Subcutaneous abdominal adipose tissue (tissue), 5 donors: Measurements from ENCODE around the gene RBM47.
"Not testable (repeated sequence)": the region's sequence is repeated elsewhere in the genome, so short reads cannot be mapped to it uniquely, and the experiment has no call there.

Experiments used
- H3K27ac ChIP-seq: one replicate; pipeline ENCODE4 v1.7.0; 2013; ENCODE audit warnings: low read depth, mild to moderate bottlenecking, inconsistent platforms, low read length, moderate library complexity
- H3K27me3 ChIP-seq, 5 donors: one replicate each; pipeline ENCODE4 v1.7.0; 2013; ENCODE audit warnings: low read length in 5 of 5, inconsistent platforms in 1 of 5; ENCODE audit not compliant: control insufficient read depth in 5 of 5, insufficient read depth in 4 of 5
- H3K36me3 ChIP-seq, 5 donors: one replicate each; pipeline ENCODE4 v1.7.0; 2013; ENCODE audit warnings: low read length in 5 of 5; ENCODE audit not compliant: control insufficient read depth in 5 of 5, insufficient read depth in 5 of 5
- H3K4me1 ChIP-seq, 5 donors: one replicate each; pipeline ENCODE4 v1.7.0; 2013; ENCODE audit warnings: low read length in 5 of 5, mild to moderate bottlenecking in 3 of 5, moderate library complexity in 1 of 5; ENCODE audit not compliant: control insufficient read depth in 5 of 5, insufficient read depth in 5 of 5
- H3K4me3 ChIP-seq, 5 donors: one replicate each; pipeline ENCODE4 v1.7.0; 2013; ENCODE audit warnings: low read length in 5 of 5, low read depth in 1 of 5
- H3K9ac ChIP-seq, 5 donors: one replicate each; pipeline ENCODE4 v1.7.0; 2013; ENCODE audit warnings: low read length in 5 of 5, mild to moderate bottlenecking in 4 of 5, moderate library complexity in 3 of 5
- H3K9me3 ChIP-seq, 5 donors: one replicate each; pipeline ENCODE4 v1.7.0; 2013; ENCODE audit warnings: low read length in 5 of 5; ENCODE audit not compliant: control insufficient read depth in 5 of 5
- donor health status: healthy.
- donor health status: healthy.
- donor health status: healthy.
- donor health status: healthy.
- donor health status: healthy.

Gene RBM47

GRCh38 chr4:40448875-40449274 lies 180.8 kb downstream of the RBM47 start:
- Histone ChIP-seq H3K36me3 (peaks cover 0 to 11% (median 0%) of the 10 kb centered on the region in 5 donors), H3K4me3 (no peak overlapping the region), H3K4me1 (peaks cover 0 to 10% (median 0%) of the 10 kb centered on the region in 5 donors), H3K9ac (no peak overlapping the region), H3K27me3 (no peaks in the 10 kb centered on the region), H3K27ac (no peak overlapping the region), H3K9me3 (no peaks in the 10 kb centered on the region)

- Histone ChIP-seq H3K4me1 (peaks cover 0 to 2% (median 0%) of the 10 kb centered on the region in 5 donors), H3K4me3 (no peak overlapping the region), H3K9me3 (no peaks in the 10 kb centered on the region), H3K27me3 (no peaks in the 10 kb centered on the region), H3K36me3 (peaks cover 0 to 11% (median 0%) of the 10 kb centered on the region in 5 donors), H3K9ac (no peak overlapping the region), H3K27ac (no peak overlapping the region)
These were observed 182.8 kb downstream of the RBM47 start for GRCh38 chr4:40446839-40447238.

GRCh38 chr4:40446261-40446750 lies 183.4 kb downstream of the RBM47 start:
- H3K36me3 ChIP-seq = peaks cover 0 to 11% (median 0%) of the 10 kb centered on the region in 5 donors
- not testable (repeated sequence) for H3K27ac ChIP-seq, H3K4me3 ChIP-seq, H3K27me3 ChIP-seq, H3K4me1 ChIP-seq, H3K9ac ChIP-seq, H3K9me3 ChIP-seq

- Histone ChIP-seq H3K4me1 (peaks cover 0 to 2% (median 0%) of the 10 kb centered on the region in 5 donors), H3K9me3 (no peaks in the 10 kb centered on the region), H3K4me3 (no peak overlapping the region)
These were observed 184.0 kb downstream of the RBM47 start for GRCh38 chr4:40445671-40446070.

GRCh38 chr4:40441430-40441829 lies 188.2 kb downstream of the RBM47 start:
- no peak overlapping the region for H3K9ac ChIP-seq
- H3K27me3 ChIP-seq = no peaks in the 10 kb centered on the region
- peaks cover 0 to 18% (median 10%) of the 10 kb centered on the region in 5 donors for H3K36me3 ChIP-seq
- H3K4me1 ChIP-seq = peaks cover 0 to 7% (median 0%) of the 10 kb centered on the region in 5 donors
- peaks cover 0 to 10% (median 0%) of the 10 kb centered on the region in 5 donors for H3K9me3 ChIP-seq
- H3K4me3 ChIP-seq = no peak overlapping the region
- H3K27ac ChIP-seq = no peak overlapping the region

More at GRCh38 chr4:40445671-40446070, 184.0 kb downstream of the RBM47 start:
- no peak overlapping the region for H3K27ac ChIP-seq
- peaks cover 0 to 11% (median 0%) of the 10 kb centered on the region in 5 donors for H3K36me3 ChIP-seq
- H3K27me3 ChIP-seq = no peaks in the 10 kb centered on the region
- H3K9ac ChIP-seq = no peak overlapping the region

GRCh38 chr4:40439519-40439918 lies 190.1 kb downstream of the RBM47 start:
- H3K9me3 ChIP-seq = peaks cover 0 to 10% (median 0%) of the 10 kb centered on the region in 5 donors
- H3K9ac ChIP-seq = no peak overlapping the region

GRCh38 chr4:40438384-40439026 lies 191.2 kb downstream of the RBM47 start:
- Histone ChIP-seq H3K4me3 (no peak overlapping the region), H3K27ac (no peak overlapping the region), H3K4me1 (peaks cover 0 to 7% (median 0%) of the 10 kb centered on the region in 5 donors), H3K9me3 (peaks cover 0 to 10% (median 0%) of the 10 kb centered on the region in 5 donors), H3K27me3 (no peaks in the 10 kb centered on the region), H3K9ac (no peak overlapping the region), H3K36me3 (peaks cover 0 to 33% (median 14%) of the 10 kb centered on the region in 5 donors)

More at GRCh38 chr4:40439519-40439918, 190.1 kb downstream of the RBM47 start:
- no peak overlapping the region for H3K27ac ChIP-seq
- H3K36me3 ChIP-seq = peaks cover 0 to 33% (median 14%) of the 10 kb centered on the region in 5 donors
- H3K4me3 ChIP-seq = no peak overlapping the region
- no peaks in the 10 kb centered on the region for H3K27me3 ChIP-seq
- H3K4me1 ChIP-seq = peaks cover 0 to 7% (median 0%) of the 10 kb centered on the region in 5 donors

GRCh38 chr4:40437741-40438383 lies 191.8 kb downstream of the RBM47 start:
- no peak overlapping the region for H3K27ac ChIP-seq
- no peak overlapping the region for H3K9ac ChIP-seq

GRCh38 chr4:40435306-40435705 lies 194.4 kb downstream of the RBM47 start:
- H3K36me3 ChIP-seq = peaks cover 2 to 48% (median 18%) of the 10 kb centered on the region in 5 donors
- peaks cover 0 to 10% (median 0%) of the 10 kb centered on the region in 5 donors for H3K9me3 ChIP-seq
- not testable (repeated sequence) for H3K4me3 ChIP-seq, H3K9ac ChIP-seq, H3K27ac ChIP-seq, H3K4me1 ChIP-seq, H3K27me3 ChIP-seq

More at GRCh38 chr4:40437741-40438383, 191.8 kb downstream of the RBM47 start:
- no peaks in the 10 kb centered on the region for H3K27me3 ChIP-seq
- H3K4me3 ChIP-seq = no peak overlapping the region
- H3K4me1 ChIP-seq = peaks cover 0 to 7% (median 0%) of the 10 kb centered on the region in 5 donors
- H3K36me3 ChIP-seq = peaks cover 0 to 38% (median 14%) of the 10 kb centered on the region in 5 donors
- peaks cover 0 to 10% (median 0%) of the 10 kb centered on the region in 5 donors for H3K9me3 ChIP-seq

- H3K9ac ChIP-seq = no peak overlapping the region
- peaks cover 0 to 10% (median 0%) of the 10 kb centered on the region in 5 donors for H3K9me3 ChIP-seq
- no peak overlapping the region for H3K4me3 ChIP-seq
- no peak overlapping the region for H3K27ac ChIP-seq
- H3K27me3 ChIP-seq = no peaks in the 10 kb centered on the region
- no peaks in the 10 kb centered on the region for H3K4me1 ChIP-seq
- peaks cover 4 to 50% (median 18%) of the 10 kb centered on the region in 5 donors for H3K36me3 ChIP-seq
These were observed 195.5 kb downstream of the RBM47 start for GRCh38 chr4:40434126-40434687.
